Mucosa of rectum (tissue), 2 donors: ENCODE measurements around the gene SYNPO.
A peak's percentile ranks its signal among the peaks of the same experiment; 100 is the strongest.

Experiments used
- H3K27ac ChIP-seq, 2 donors: one replicate each; pipeline ENCODE4 v1.7.0; 2013; ENCODE audit warnings: inconsistent platforms in 2 of 2, low read depth in 2 of 2, low read length in 2 of 2
- H3K27me3 ChIP-seq, 2 donors: one replicate each; pipeline ENCODE4 v1.7.0; 2013; ENCODE audit warnings: low read length in 2 of 2; ENCODE audit not compliant: control insufficient read depth in 2 of 2, insufficient read depth in 2 of 2
- H3K36me3 ChIP-seq, 2 donors: one replicate each; pipeline ENCODE4 v1.7.0; 2013; ENCODE audit warnings: low read length in 2 of 2; ENCODE audit not compliant: control insufficient read depth in 2 of 2, insufficient read depth in 2 of 2
- H3K4me1 ChIP-seq, 2 donors: one replicate each; pipeline ENCODE4 v1.7.0; 2013; ENCODE audit warnings: low read length in 2 of 2, mild to moderate bottlenecking in 1 of 2; ENCODE audit not compliant: control insufficient read depth in 2 of 2, insufficient read depth in 2 of 2
- H3K4me3 ChIP-seq, 2 donors: one replicate each; pipeline ENCODE4 v1.7.0; 2013; ENCODE audit warnings: low read length in 2 of 2
- H3K9ac ChIP-seq, 2 donors: one replicate each; pipeline ENCODE4 v1.7.0; 2013; ENCODE audit warnings: low read length in 2 of 2, low read depth in 1 of 2, mild to moderate bottlenecking in 1 of 2
- H3K9me3 ChIP-seq, 2 donors: one replicate each; pipeline ENCODE4 v1.7.0; 2013; ENCODE audit warnings: low read length in 2 of 2; ENCODE audit not compliant: control insufficient read depth in 2 of 2
- donor health status: healthy.
- donor health status: Normal muscosa, but diverticular disease.

Gene SYNPO

DNA sequence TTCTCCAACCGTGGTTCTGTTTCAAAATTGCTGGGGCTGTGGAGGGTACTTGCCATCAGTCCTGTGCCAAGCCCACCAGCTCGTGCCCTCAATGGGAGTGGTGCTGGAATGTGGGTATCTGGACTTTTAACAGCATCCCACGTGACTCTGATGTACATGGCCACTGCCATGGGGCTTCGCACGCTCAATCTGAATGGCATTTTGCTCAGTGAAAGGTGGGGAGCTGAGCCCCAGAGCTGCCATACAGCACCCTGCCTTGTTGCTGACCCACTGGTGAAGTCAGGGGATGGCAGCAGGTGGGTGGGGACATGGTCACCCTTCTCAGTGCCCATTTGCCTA is 16.6 kb upstream of the SYNPO start:
- Histone ChIP-seq H3K9me3 (no peaks in the 10 kb centered on the region), H3K4me3 (peak overlapping the region in 1 of 2 donors; percentile 62)

DNA sequence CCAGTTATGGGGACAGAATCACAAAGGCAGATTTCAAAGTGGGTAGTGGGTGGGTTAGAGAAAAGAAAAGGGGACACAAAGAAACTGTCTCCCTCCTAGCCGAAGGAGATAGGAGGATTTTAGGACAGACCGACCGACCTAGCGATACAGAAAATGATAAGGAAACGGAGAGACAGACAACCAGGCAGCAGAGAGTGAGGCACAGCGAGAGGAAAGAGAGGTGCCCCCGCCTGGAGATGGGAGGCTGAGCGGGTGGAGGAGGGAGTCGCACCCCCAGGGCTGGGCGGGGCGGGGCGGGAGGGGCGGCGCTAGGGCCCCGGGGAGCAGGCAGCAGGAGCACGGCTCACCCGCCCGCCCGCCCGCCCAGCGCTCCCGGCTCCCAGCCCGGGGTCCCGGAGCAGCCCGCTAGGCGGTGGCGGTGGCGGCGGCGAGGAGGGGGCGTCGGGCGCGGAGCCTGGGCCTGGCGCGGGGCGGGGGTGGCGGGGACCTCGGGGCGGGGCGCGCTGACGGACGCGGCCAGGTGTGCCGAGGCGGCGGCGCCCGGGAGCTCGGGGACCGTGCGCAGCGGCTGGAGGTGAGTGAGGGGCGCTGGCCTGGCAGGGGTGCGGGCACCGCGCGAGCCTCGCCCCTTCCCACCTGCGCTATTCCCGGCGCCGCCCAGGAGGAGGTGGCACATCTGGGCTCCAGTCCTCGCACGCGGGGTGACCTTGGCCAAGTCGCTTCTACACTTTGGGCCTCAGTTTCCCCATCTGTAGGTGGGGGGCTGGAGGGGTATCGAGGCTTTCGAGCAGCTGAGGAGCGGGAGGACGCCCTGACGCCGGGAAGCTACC is 15.9 kb upstream of the SYNPO start:
- H3K36me3 ChIP-seq = peaks cover 0 to 4% of the 10 kb centered on the region in 2 donors
- peak overlapping the region; percentile 79 to 88 for H3K9ac ChIP-seq
- H3K4me1 ChIP-seq = peaks cover 26 to 28% of the 10 kb centered on the region in 2 donors

More for the DNA sequence above, 16.6 kb upstream of the SYNPO start:
- Histone ChIP-seq H3K27me3 (no peaks in the 10 kb centered on the region), H3K27ac (peak overlapping the region; percentile 31 to 54), H3K36me3 (peaks cover 0 to 3% of the 10 kb centered on the region in 2 donors), H3K9ac (peak overlapping the region; percentile 32 to 47), H3K4me1 (peaks cover 26 to 28% of the 10 kb centered on the region in 2 donors)

DNA sequence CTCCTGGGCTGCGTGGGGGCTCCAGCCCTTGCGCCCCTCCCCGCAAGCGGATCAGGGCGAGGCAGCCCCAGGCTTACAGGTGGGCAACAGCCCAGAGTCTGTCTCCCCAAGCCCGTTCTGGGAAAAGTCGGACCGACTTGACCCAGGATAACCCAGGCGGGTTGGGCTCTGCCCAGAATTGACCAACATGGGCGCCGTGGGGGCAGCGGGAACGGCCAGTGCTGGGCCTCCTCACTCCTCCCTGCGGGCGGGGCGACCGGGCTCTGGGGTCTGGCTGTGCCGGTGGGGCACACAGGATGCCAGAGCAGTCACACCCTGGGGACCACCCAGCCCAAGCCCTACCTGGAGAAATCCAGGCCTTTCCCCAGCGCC is 15.3 kb upstream of the SYNPO start:
- no peaks in the 10 kb centered on the region for H3K9me3 ChIP-seq
- peak overlapping the region; percentile 79 to 88 for H3K9ac ChIP-seq
- peaks cover 25 to 26% of the 10 kb centered on the region in 2 donors for H3K4me1 ChIP-seq
- peaks cover 0 to 4% of the 10 kb centered on the region in 2 donors for H3K36me3 ChIP-seq
- H3K27ac ChIP-seq = peak overlapping the region; percentile 52 to 82
- no peaks in the 10 kb centered on the region for H3K27me3 ChIP-seq
- H3K4me3 ChIP-seq = peak overlapping the region; percentile 59 to 82

More for the DNA sequence above, 15.9 kb upstream of the SYNPO start:
- Histone ChIP-seq H3K4me3 (peak overlapping the region; percentile 59 to 82), H3K27ac (peak overlapping the region; percentile 52 to 82), H3K9me3 (no peaks in the 10 kb centered on the region), H3K27me3 (no peaks in the 10 kb centered on the region)

DNA sequence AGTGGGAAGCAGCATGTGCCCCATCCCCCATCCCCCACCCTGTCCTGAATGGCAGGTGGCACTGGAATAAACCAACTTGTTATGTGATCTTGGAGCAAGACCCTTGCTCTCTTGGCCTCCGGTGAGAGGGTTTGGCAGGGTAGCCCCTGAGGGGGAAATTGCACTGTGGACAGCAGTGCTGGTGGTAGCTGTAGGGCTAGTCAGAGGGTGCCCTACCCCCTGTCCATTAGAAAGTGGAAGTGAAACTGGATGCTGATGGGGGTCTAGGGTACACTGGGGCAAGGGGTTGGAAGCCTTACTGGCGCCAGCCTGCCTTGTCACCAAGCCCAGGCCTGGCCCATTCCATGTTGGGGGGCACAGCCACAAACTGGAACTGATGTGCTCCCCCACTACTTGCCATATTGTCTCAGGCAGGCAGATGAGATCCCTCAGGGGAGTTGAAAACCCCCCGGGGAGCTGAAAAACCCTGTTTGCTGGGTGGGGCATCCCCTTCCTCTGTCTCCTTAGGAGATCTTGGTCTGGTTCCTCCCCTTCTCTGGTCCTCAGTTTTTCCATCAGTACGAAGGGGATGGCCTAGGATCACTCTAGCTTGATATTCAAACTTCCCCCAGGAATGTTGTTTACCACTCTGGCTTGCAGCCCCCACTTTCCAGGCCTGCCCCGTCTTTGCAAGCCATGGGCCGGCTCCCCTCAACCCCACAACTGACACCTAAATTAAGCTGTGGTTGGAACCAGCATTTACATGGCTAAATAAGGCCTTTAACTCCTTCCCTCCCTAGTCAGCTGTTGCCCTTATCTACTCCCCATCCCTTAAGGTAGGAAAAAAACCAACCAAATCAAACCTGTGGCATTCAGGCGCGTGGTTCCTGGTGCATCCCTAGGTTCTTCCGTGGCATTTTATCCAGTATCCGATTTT is 14.4 kb upstream of the SYNPO start:
- Histone ChIP-seq H3K27ac (peak overlapping the region; percentile 52 to 82), H3K4me1 (peaks cover 25 to 28% of the 10 kb centered on the region in 2 donors)

DNA sequence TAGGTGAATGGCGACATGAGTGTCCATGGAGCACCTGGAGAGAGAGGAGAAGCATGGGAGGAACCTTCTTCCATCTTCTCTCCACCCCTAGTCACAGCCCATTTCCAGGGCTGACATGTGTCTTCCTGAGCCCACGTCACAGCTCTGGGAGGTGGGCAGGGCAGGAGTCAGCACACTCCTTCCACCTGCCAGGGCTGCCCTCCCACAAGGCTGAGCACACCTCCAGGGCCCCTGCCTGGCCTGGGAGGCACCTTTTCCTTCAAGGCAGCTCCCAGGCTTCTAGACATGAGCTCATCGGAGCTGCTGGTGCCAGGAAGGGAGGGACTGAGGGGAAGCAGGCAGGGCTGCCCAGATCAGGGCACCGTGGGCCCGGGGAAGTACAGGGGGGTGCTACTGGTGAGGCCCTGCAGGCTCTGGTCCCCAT is 13.6 kb upstream of the SYNPO start:
- Histone ChIP-seq H3K9ac (peak overlapping the region in 1 of 2 donors; percentile 41), H3K27ac (peak overlapping the region; percentile 52 to 82), H3K36me3 (peaks cover 2 to 3% of the 10 kb centered on the region in 2 donors), H3K27me3 (no peaks in the 10 kb centered on the region), H3K9me3 (no peaks in the 10 kb centered on the region), H3K4me1 (peaks cover 25 to 28% of the 10 kb centered on the region in 2 donors), H3K4me3 (peak overlapping the region; percentile 44 to 46)

More for the DNA sequence above, 14.4 kb upstream of the SYNPO start:
- H3K4me3 ChIP-seq = peak overlapping the region; percentile 59 to 82
- H3K9me3 ChIP-seq = no peaks in the 10 kb centered on the region
- no peaks in the 10 kb centered on the region for H3K27me3 ChIP-seq
- peaks cover 0 to 2% of the 10 kb centered on the region in 2 donors for H3K36me3 ChIP-seq
- peak overlapping the region; percentile 79 to 88 for H3K9ac ChIP-seq

DNA sequence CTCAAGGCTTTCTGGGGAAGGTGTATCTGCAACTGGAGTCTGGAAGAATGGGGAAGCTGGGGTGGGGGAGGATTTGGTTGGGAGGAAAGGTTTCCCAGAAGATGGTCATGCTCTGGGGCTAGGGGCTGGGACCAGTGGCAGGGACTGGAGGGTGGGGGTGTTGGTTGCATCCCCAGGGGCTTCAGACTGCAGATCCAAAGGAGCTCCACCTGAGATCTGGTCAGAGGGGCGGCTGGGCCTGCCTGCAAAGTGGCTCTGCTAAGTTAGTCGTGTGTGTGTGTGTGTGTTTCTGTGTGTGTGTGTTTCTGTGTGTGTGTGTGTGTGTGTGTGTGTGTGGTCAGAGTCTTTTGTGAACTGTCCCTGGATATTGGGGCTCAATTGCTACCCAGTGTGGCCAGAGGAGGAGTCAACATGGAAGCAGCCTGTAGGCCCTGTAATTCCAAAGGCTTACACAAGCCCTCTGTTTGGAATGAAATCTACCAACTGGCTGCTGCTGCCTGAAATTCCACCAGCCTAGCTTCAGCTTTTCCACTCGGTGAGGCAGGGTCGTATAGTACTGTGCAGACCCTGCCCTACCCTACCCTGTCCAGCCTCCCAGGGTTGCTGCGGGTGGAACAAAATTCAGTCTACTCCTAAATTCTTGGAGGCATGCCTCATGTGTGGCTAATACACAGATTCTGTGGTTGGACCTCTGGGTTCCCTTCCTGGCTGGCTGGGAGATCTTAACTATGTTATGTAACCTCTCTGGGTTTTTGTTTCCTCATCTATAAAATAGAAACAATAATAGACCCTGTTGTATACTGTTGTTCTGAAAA is 12.5 kb upstream of the SYNPO start:
- H3K27ac ChIP-seq = peak overlapping the region in 1 of 2 donors; percentile 17
- H3K4me1 ChIP-seq = peaks cover 25 to 28% of the 10 kb centered on the region in 2 donors
- H3K27me3 ChIP-seq = no peaks in the 10 kb centered on the region
- H3K9me3 ChIP-seq = no peaks in the 10 kb centered on the region
- no peak overlapping the region for H3K9ac ChIP-seq
- no peak overlapping the region for H3K4me3 ChIP-seq
- peaks cover 2 to 4% of the 10 kb centered on the region in 2 donors for H3K36me3 ChIP-seq

DNA sequence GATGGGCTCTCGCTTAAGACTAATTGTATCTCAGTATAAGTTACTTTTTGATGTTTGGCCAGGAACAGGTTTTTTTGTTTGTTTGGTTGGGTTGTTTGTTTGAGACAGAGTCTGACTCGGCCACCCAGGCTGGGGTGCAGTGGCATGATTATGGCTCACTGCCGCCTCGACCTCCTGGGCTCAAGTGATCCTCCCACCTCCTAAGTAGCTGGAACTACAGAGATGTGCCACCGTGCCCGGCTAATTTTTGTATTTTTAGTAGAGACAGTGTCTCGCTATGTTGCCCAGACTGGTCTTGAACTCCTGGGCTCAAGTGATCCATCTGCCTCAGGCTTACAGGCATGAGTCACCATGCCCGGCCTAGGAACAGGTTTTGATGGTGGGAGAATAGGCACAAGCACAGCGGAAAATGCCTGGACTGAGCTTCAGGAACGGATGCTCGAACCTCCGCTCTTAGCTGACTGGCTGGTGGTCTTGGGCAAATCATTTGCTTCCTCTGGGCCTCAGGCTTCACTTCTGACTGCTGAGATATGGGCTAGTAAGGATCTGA is 11.4 kb upstream of the SYNPO start:
- no peak overlapping the region for H3K9ac ChIP-seq
- no peak overlapping the region for H3K27ac ChIP-seq
- H3K4me1 ChIP-seq = peaks cover 22 to 25% of the 10 kb centered on the region in 2 donors
- H3K36me3 ChIP-seq = peaks cover 2 to 4% of the 10 kb centered on the region in 2 donors
- no peaks in the 10 kb centered on the region for H3K27me3 ChIP-seq
- no peaks in the 10 kb centered on the region for H3K9me3 ChIP-seq
- no peak overlapping the region for H3K4me3 ChIP-seq

DNA sequence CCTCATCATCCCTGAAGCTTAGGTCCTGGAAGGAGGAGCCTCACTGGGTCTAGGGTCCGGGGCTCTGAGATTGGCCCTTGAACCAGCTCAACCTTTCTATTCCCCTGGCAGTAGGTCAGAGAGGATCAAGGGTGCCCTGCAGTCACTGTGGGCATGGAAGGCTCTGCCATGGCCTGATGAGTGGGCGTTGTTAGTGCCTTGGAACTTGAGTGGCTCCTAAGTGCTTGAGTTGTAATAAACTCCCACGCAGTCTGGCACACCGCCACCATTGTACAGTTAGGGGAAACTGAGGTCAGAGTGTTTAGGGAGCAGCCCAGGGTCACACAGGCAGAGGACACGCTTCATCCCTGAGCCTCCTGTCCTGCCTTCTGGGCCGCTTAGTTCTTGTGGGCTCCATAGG is 10.4 kb upstream of the SYNPO start:
- H3K4me1 ChIP-seq = peaks cover 16 to 18% of the 10 kb centered on the region in 2 donors

More for the DNA sequence above, 10.4 kb upstream of the SYNPO start:
- no peaks in the 10 kb centered on the region for H3K9me3 ChIP-seq
- H3K27me3 ChIP-seq = no peaks in the 10 kb centered on the region
- H3K27ac ChIP-seq = no peak overlapping the region
- peaks cover 2 to 4% of the 10 kb centered on the region in 2 donors for H3K36me3 ChIP-seq
- no peak overlapping the region for H3K4me3 ChIP-seq
- H3K9ac ChIP-seq = no peak overlapping the region
